HepG2 (cell line): ENCODE results near the gene HBE1. TPM values are rescaled to one million over a fixed set of nuclear protein-coding genes. Genes with fewer than 3 reads are reported as not detected.

Experiments used
- ATAC-seq: fragments of 200-7000 bp; cut with Tn5 transposase; 3 replicates; pipeline ENCODE4 v1.9.1; 2020; ENCODE audit warnings: mild to moderate bottlenecking, moderate library complexity
- BruUV-seq: library from RNA; stranded (reverse); fragments of 400-500 nt; replicated peaks from 2 replicates; lab custom pipeline; 2021; lab: Mats Ljungman, UMichigan
- CTCF ChIA-PET: fragments of 300-600 bp; formaldehyde crosslinking; extraction: SDS; loops from one replicate; lab custom pipeline; 2021; ENCODE audit warnings: low total read pairs, inconsistent platforms, low intra/inter-chr PET ratio; lab: Yijun Ruan, JAX
- POLR2A ChIA-PET: fragments of 350-600 bp; sonication (Branson Sonifier 250); formaldehyde crosslinking; loops from one replicate; lab custom pipeline; 2020; ENCODE audit warnings: antibody characterized with exemption, inconsistent platforms; lab: Yijun Ruan, JAX
- DNase-seq: peaks from one replicate; pipeline ENCODE4 v3.0.0-alpha.2; 2015; ENCODE audit warnings: low spot score
- FAIRE-seq: peaks from 3 replicates; lab custom pipeline; 2011; peaks lifted over from hg19 to GRCh38; lab: Jason Lieb, UNC
- H2AFZ ChIP-seq: one replicate; pipeline ENCODE4 v1.6.1; 2011; ENCODE audit warnings: low read length, inconsistent platforms
- H3K27ac ChIP-seq: fragments of 300-600 bp; 3 replicates; pipeline ENCODE4 v1.8.0; 2011; ENCODE audit warnings: mixed run types, mild to moderate bottlenecking, mixed read lengths, low read length, inconsistent platforms; ENCODE audit not compliant: insufficient read depth; ENCODE audit errors: extremely low read length
- H3K27me3 ChIP-seq, 2 experiments: fragments of 200-600 bp in 1 of 2; 2 replicates in 1 of 2; 3 replicates in 1 of 2; pipeline versions ENCODE4 v1.6.0 to v1.8.0; 2011; ENCODE audit warnings: low read length in 2 of 2, mild to moderate bottlenecking in 2 of 2, moderate library complexity in 2 of 2, inconsistent platforms in 1 of 2; ENCODE audit not compliant: insufficient read depth in 2 of 2, control insufficient read depth in 1 of 2
- H3K36me3 ChIP-seq, 2 experiments: fragments of 200-600 bp in 1 of 2; replicated peaks in 1 of 2; 2 replicates in 1 of 2; 3 replicates in 1 of 2; pipeline versions ENCODE4 v1.5.1 to v1.8.0; 2011; ENCODE audit warnings: low read length in 2 of 2, inconsistent platforms in 1 of 2; ENCODE audit not compliant: insufficient read depth in 2 of 2, control insufficient read depth in 1 of 2
- H3K4me1 ChIP-seq: 2 replicates; pipeline ENCODE4 v1.5.1; 2012; ENCODE audit warnings: low read length, inconsistent platforms; ENCODE audit not compliant: insufficient read depth
- H3K4me2 ChIP-seq: 2 replicates; pipeline ENCODE4 v1.6.0; 2011; ENCODE audit warnings: low read depth, low read length, inconsistent platforms
- H3K4me3 ChIP-seq, 3 experiments: fragments of 200-600 bp in 1 of 3; sonication (generic), shearing (Covaris generic) in 1 of 3; replicated peaks in 1 of 3; 2 replicates each; pipeline ENCODE4 v1.5.1; 2011 to 2016; ENCODE audit warnings: low read length in 3 of 3, inconsistent platforms in 2 of 3, low read depth in 2 of 3, mild to moderate bottlenecking in 2 of 3, control low read depth in 1 of 3, mixed read lengths in 1 of 3; ENCODE audit not compliant: insufficient read depth in 1 of 3
- H3K79me2 ChIP-seq: one replicate; pipeline ENCODE4 v1.6.1; 2011; ENCODE audit warnings: low read length, inconsistent platforms; ENCODE audit not compliant: insufficient read depth
- H3K9ac ChIP-seq: 2 replicates; pipeline ENCODE4 v1.6.0; 2011; ENCODE audit warnings: mild to moderate bottlenecking, low read depth, low read length, inconsistent platforms; ENCODE audit not compliant: insufficient read depth
- H3K9me3 ChIP-seq: 2 replicates; pipeline ENCODE4 v1.5.1; 2012; ENCODE audit warnings: mild to moderate bottlenecking, low read length
- H4K20me1 ChIP-seq: 2 replicates; pipeline ENCODE4 v1.6.0; 2011; ENCODE audit warnings: inconsistent platforms, mild to moderate bottlenecking, low read length, moderate library complexity; ENCODE audit not compliant: insufficient read depth
- SRSF9 ChIP-seq: fragments of 200-400 bp; formaldehyde crosslinking; IDR thresholded peaks from 2 replicates; pipeline ENCODE4 v1.6.1; 2018; ENCODE audit warnings: borderline replicate concordance, mild to moderate bottlenecking, low read depth, low read length; ENCODE audit not compliant: insufficient read depth, poor library complexity, severe bottlenecking
- SUZ12 ChIP-seq: fragments of 150-350 bp; IDR thresholded peaks from 2 replicates; pipeline ENCODE4 v1.6.1; 2014; ENCODE audit warnings: low read depth, low read length
- ZNF251 ChIP-seq: sonication (generic); formaldehyde crosslinking; IDR thresholded peaks from 2 replicates; pipeline ENCODE4 v1.9.0; 2021; ENCODE audit warnings: mild to moderate bottlenecking, missing genetic modification reagents
- ZNF329 ChIP-seq: sonication (generic); formaldehyde crosslinking; IDR thresholded peaks from 2 replicates; pipeline ENCODE4 v1.9.0; 2021; ENCODE audit warnings: low read depth, mild to moderate bottlenecking, missing genetic modification reagents
- WGBS: methylation state at CpG from one replicate; pipeline ENCODE4 v1.1.6; 2017; ENCODE audit warnings: low lambda C conversion rate; 5-methylcytosine and 5-hydroxymethylcytosine counted together
- in situ Hi-C: cut with HindIII; loops from 2 replicates; pipeline ENCODE4 v1.10.0; 2017; ENCODE audit warnings: low pct_unique_long_range_greater_than_20kb; ENCODE audit not compliant: extremely low pct_ligation_motif_present
- intact Hi-C: fragments of 100-400 bp; cut with micrococcal nuclease; formaldehyde crosslinking; loops from one replicate; pipeline ENCODE4 v1.10.0; 2022; ENCODE audit not compliant: unreplicated experiment
- polyA plus RNA-seq, 8 experiments: library from polyadenylated mRNA; depleted of rRNA in 3 of 8; stranded (reverse) in 7 of 8; unstranded in 1 of 8; fragments of >200 nt; fragmentation: Illumina TruSeq in 4 of 8; extraction: Trizol in 4 of 8; gene quantifications; 2 replicates each; pipeline versions ENCODE4 v1.2.1 to v1.2.3, GENCODE V29; 2011 to 2016; ENCODE audit warnings: low read depth in 4 of 8, missing spikeins in 1 of 8, mixed read lengths in 1 of 8; ENCODE audit not compliant: insufficient read depth in 1 of 8
- total RNA-seq, 5 experiments: library from RNA; depleted of rRNA; stranded (reverse); fragments of >200 nt; fragmentation: Illumina TruSeq; extraction: Trizol; gene quantifications; 2 replicates each; pipeline ENCODE4 v1.2.3, GENCODE V29; 2016; ENCODE audit warnings: low read depth in 1 of 5
- TF ChIP-seq, protein P1 (sequence below), 2 experiments: IDR thresholded peaks; 2 replicates each; pipeline ENCODE4 v1.6.1; 2011 to 2012; ENCODE audit warnings: low read length in 2 of 2, borderline replicate concordance in 1 of 2, low read depth in 1 of 2, mild to moderate bottlenecking in 1 of 2, moderate library complexity in 1 of 2
- TF ChIP-seq, protein P2 (sequence below): sonication (generic); formaldehyde crosslinking; IDR thresholded peaks from 2 replicates; pipeline ENCODE4 v1.4.0; 2020; ENCODE audit warnings: mild to moderate bottlenecking, missing genetic modification reagents
- TF ChIP-seq, protein P3 (sequence below): sonication (generic); formaldehyde crosslinking; IDR thresholded peaks from 2 replicates; pipeline ENCODE4 v1.5.1; 2020; ENCODE audit warnings: mild to moderate bottlenecking, moderate library complexity, missing genetic modification reagents

Gene HBE1
- total and polyA plus RNA-seq, 2 of the 13 experiments (the other 11 are each of a cell fraction or from before 2014, with no cell fraction given) = 0.24 to 0.35 TPM

DNA sequence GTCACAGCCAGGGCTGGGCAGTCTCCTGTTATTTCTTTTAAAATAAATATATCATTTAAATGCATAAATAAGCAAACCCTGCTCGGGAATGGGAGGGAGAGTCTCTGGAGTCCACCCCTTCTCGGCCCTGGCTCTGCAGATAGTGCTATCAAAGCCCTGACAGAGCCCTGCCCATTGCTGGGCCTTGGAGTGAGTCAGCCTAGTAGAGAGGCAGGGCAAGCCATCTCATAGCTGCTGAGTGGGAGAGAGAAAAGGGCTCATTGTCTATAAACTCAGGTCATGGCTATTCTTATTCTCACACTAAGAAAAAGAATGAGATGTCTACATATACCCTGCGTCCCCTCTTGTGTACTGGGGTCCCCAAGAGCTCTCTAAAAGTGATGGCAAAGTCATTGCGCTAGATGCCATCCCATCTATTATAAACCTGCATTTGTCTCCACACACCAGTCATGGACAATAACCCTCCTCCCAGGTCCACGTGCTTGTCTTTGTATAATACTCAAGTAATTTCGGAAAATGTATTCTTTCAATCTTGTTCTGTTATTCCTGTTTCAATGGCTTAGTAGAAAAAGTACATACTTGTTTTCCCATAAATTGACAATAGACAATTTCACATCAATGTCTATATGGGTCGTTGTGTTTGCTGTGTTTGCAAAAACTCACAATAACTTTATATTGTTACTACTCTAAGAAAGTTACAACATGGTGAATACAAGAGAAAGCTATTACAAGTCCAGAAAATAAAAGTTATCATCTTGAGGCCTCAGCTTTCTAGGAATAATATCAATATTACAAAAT, 18.6 kb upstream of the HBE1 start (continued):
- TF ChIP-seq, protein P1, sequence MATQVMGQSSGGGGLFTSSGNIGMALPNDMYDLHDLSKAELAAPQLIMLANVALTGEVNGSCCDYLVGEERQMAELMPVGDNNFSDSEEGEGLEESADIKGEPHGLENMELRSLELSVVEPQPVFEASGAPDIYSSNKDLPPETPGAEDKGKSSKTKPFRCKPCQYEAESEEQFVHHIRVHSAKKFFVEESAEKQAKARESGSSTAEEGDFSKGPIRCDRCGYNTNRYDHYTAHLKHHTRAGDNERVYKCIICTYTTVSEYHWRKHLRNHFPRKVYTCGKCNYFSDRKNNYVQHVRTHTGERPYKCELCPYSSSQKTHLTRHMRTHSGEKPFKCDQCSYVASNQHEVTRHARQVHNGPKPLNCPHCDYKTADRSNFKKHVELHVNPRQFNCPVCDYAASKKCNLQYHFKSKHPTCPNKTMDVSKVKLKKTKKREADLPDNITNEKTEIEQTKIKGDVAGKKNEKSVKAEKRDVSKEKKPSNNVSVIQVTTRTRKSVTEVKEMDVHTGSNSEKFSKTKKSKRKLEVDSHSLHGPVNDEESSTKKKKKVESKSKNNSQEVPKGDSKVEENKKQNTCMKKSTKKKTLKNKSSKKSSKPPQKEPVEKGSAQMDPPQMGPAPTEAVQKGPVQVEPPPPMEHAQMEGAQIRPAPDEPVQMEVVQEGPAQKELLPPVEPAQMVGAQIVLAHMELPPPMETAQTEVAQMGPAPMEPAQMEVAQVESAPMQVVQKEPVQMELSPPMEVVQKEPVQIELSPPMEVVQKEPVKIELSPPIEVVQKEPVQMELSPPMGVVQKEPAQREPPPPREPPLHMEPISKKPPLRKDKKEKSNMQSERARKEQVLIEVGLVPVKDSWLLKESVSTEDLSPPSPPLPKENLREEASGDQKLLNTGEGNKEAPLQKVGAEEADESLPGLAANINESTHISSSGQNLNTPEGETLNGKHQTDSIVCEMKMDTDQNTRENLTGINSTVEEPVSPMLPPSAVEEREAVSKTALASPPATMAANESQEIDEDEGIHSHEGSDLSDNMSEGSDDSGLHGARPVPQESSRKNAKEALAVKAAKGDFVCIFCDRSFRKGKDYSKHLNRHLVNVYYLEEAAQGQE (IDR thresholded peaks at IDR 0.05; ENCODE audit: borderline replicate concordance in 1 of 2, low read depth in 1 of 2, low read length in 2 of 2) = no peak
- TF ChIP-seq, protein P2, sequence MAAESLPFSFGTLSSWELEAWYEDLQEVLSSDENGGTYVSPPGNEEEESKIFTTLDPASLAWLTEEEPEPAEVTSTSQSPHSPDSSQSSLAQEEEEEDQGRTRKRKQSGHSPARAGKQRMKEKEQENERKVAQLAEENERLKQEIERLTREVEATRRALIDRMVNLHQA = no peak
- TF ChIP-seq, protein P3, sequence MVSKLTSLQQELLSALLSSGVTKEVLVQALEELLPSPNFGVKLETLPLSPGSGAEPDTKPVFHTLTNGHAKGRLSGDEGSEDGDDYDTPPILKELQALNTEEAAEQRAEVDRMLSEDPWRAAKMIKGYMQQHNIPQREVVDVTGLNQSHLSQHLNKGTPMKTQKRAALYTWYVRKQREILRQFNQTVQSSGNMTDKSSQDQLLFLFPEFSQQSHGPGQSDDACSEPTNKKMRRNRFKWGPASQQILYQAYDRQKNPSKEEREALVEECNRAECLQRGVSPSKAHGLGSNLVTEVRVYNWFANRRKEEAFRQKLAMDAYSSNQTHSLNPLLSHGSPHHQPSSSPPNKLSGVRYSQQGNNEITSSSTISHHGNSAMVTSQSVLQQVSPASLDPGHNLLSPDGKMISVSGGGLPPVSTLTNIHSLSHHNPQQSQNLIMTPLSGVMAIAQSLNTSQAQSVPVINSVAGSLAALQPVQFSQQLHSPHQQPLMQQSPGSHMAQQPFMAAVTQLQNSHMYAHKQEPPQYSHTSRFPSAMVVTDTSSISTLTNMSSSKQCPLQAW (CRISPR knock-in tag) = no peak

DNA sequence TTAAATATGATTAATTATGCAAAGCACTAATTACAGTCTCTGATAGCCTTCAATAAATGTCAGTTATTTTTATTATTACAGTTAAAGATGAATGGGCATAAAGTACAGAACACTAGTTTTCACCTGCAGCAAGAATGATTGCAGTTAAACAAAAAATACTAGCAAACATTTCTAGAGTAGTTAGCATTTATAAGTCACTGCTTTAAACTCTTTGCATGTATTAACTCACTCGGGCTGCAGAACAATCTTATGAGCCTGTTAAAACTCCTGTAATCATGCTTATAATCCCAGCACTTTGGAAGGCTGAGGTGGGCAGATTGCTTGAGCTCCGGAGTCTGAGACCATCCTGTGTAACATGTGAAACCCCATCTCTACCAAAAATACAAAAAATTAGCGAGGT, 17.2 kb upstream of the HBE1 start:
- Histone ChIP-seq H3K4me2 (no peak overlapping the region), H4K20me1 (no peaks in the 10 kb centered on the region), H3K27ac (no peak overlapping the region), H3K36me3 (no peaks in the 10 kb centered on the region), H3K9ac (no peak overlapping the region), H3K4me3 (no peak overlapping the region), H3K79me2 (no peaks in the 10 kb centered on the region), H3K4me1 (no peaks in the 10 kb centered on the region), H3K27me3 (no peaks in the 10 kb centered on the region), H3K9me3 (no peaks in the 10 kb centered on the region), H2AFZ (no peak overlapping the region)
- POLR2A ChIA-PET = no interaction called here
- in situ Hi-C loops = no loop called here
- TF ChIP-seq SRSF9 (no peak), ZNF329 (CRISPR knock-in tag) (no peak), SUZ12 (no peak), ZNF251 (CRISPR knock-in tag) (no peak)
- no TSS peak for BruUV-seq
- FAIRE-seq (no peak), ATAC-seq (no peak), DNase-seq (no peak)
- CTCF ChIA-PET = no interaction called here
- intact Hi-C loops = no loop called here
- WGBS = 0% methylated on average over 3 of the region's 3 CpGs
